CD4-positive, alpha-beta T cell treated with Interleukin-1 beta for 1 hour (primary cell): Measurements from ENCODE around the gene NRARP.
"Not testable (repeated sequence)": the region's sequence is repeated elsewhere in the genome, so short reads cannot be mapped to it uniquely, and the experiment has no call there.

Experiments
- DNase-seq, 2 donors: peaks; one replicate each; pipeline ENCODE4 v3.0.0-alpha.2; 2020 to 2022

The NRARP gene

GRCh38 chr9:137302118-137302448 is at the start of gene NRARP:
Gene NRARP, minus strand, starts transcription at chr9:137302271. Its CDS starts 343 bp downstream, at chr9:137301928.
- DNase-seq: peak; percentile 89 to 93

GRCh38 chr9:137350696-137351584 is 48.9 kb upstream of the NRARP start:
- DNase-seq: no peak

GRCh38 chr9:137349471-137350033 is 47.5 kb upstream of the NRARP start:
- DNase-seq: no peak

GRCh38 chr9:137348769-137349470 is 46.8 kb upstream of the NRARP start:
- no peak for DNase-seq

GRCh38 chr9:137347928-137348327 is 45.9 kb upstream of the NRARP start:
- no peak for DNase-seq

GRCh38 chr9:137342482-137342881 is 40.4 kb upstream of the NRARP start:
- no peak for DNase-seq

- DNase-seq: no peak
Observed at GRCh38 chr9:137341227-137341626, 39.2 kb upstream of the NRARP start.

- not testable (repeated sequence) for DNase-seq
Observed at GRCh38 chr9:137339908-137340462, 37.9 kb upstream of the NRARP start.

- DNase-seq: no peak
Observed at GRCh38 chr9:137339045-137339907, 37.2 kb upstream of the NRARP start.

GRCh38 chr9:137336735-137337134 is 34.7 kb upstream of the NRARP start:
- no peak for DNase-seq

- no peak for DNase-seq
Observed at GRCh38 chr9:137333016-137333671, 31.1 kb upstream of the NRARP start.

- no peak for DNase-seq
Observed at GRCh38 chr9:137331929-137332328, 29.9 kb upstream of the NRARP start.

- no peak for DNase-seq
Observed at GRCh38 chr9:137330689-137331088, 28.6 kb upstream of the NRARP start.

- not testable (repeated sequence) for DNase-seq
Observed at GRCh38 chr9:137329590-137329989, 27.5 kb upstream of the NRARP start.

GRCh38 chr9:137327641-137328550 is 25.8 kb upstream of the NRARP start:
- peak in 1 of 2 donors; percentile 15 for DNase-seq

GRCh38 chr9:137326445-137327065 is 24.5 kb upstream of the NRARP start:
- peak; percentile 26 to 77 for DNase-seq

- no peak for DNase-seq
Observed at GRCh38 chr9:137325799-137326198, 23.7 kb upstream of the NRARP start.

- no peak for DNase-seq
Observed at GRCh38 chr9:137325124-137325523, 23.1 kb upstream of the NRARP start.

- no peak for DNase-seq
Observed at GRCh38 chr9:137323531-137324331, 21.7 kb upstream of the NRARP start.
